Central memory CD8-positive, alpha-beta T cell (primary cell): ENCODE measurements around the gene HMGN3.
A peak's percentile ranks its signal among the peaks of the same experiment; 100 is the strongest.

Experiments
- ATAC-seq: fragments of 150-1000 bp; cut with Tn5 transposase; replicated peaks from 2 replicates; pipeline ENCODE4 v1.10.0; 2022; ENCODE audit warnings: mild to moderate bottlenecking, moderate FRiP score, moderate number of reproducible peaks; ENCODE audit not compliant: poor library complexity, severe bottlenecking; ENCODE audit errors: extremely low read depth
- DNase-seq, 2 donors: peaks; one replicate each; pipeline ENCODE4 v3.0.0; 2021; ENCODE audit warnings: low spot score in 2 of 2
- H3K27ac Mint-ChIP-seq: one replicate; pipeline ENCODE4 v1.8.0; 2022; ENCODE audit warnings: low read depth, mild to moderate bottlenecking, moderate library complexity, mixed read lengths
- H3K27me3 Mint-ChIP-seq: one replicate; pipeline ENCODE4 v1.8.0; 2022; ENCODE audit warnings: mixed read lengths
- H3K36me3 Mint-ChIP-seq: one replicate; pipeline ENCODE4 v1.8.0; 2022; ENCODE audit warnings: mild to moderate bottlenecking, moderate library complexity, mixed read lengths; ENCODE audit not compliant: insufficient read depth
- H3K4me1 Mint-ChIP-seq: one replicate; pipeline ENCODE4 v1.8.0; 2022; ENCODE audit warnings: mixed read lengths
- H3K4me3 Mint-ChIP-seq: one replicate; pipeline ENCODE4 v1.8.0; 2022; ENCODE audit warnings: mild to moderate bottlenecking, moderate library complexity, mixed read lengths
- H3K9me3 Mint-ChIP-seq: one replicate; pipeline ENCODE4 v1.8.0; 2022; ENCODE audit warnings: mixed read lengths

HMGN3 gene

GRCh38 chr6:79250107-79250514, 15.6 kb upstream of the HMGN3 start:
- H3K36me3 Mint-ChIP-seq, result no peaks in the 10 kb centered on the region
- DNase-seq (no peak), ATAC-seq (no peak)
- H3K27ac Mint-ChIP-seq, result no peak overlapping the region
- H3K9me3 Mint-ChIP-seq, result peaks cover 4% of the 10 kb centered on the region
- no peak overlapping the region for H3K4me3 Mint-ChIP-seq
- H3K27me3 Mint-ChIP-seq, result no peaks in the 10 kb centered on the region
- no peaks in the 10 kb centered on the region for H3K4me1 Mint-ChIP-seq

GRCh38 chr6:79249136-79249535, 14.7 kb upstream of the HMGN3 start:
- DNase-seq (no peak), ATAC-seq (no peak)
- H3K27me3 Mint-ChIP-seq, result no peaks in the 10 kb centered on the region
- no peaks in the 10 kb centered on the region for H3K4me1 Mint-ChIP-seq
- no peaks in the 10 kb centered on the region for H3K9me3 Mint-ChIP-seq
- no peak overlapping the region for H3K4me3 Mint-ChIP-seq
- no peak overlapping the region for H3K27ac Mint-ChIP-seq
- H3K36me3 Mint-ChIP-seq, result no peaks in the 10 kb centered on the region

DNA sequence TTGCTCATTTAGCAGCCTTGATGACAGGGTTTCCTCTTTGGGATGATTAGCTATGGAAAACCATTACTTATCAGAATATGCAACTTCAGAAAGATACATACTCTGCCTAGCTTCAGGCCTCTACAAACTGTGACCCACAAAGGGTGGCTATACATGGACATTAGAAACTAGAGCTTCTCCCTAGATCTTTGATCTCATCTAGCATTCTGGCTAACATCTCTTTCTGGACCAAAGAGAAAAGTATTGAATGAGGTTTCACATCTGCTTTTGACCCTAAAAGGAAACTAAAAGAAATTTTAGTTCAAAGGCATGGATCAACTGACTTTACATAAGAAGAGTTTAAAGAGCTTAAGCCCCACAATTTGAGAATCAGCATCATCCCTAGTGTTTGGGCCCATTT, 12.4 kb upstream of the HMGN3 start:
- ATAC-seq (no peak), DNase-seq (no peak)
- Mint-ChIP-seq H3K4me1 (no peaks in the 10 kb centered on the region), H3K36me3 (no peaks in the 10 kb centered on the region), H3K9me3 (no peaks in the 10 kb centered on the region), H3K27ac (no peak overlapping the region), H3K27me3 (no peaks in the 10 kb centered on the region), H3K4me3 (no peak overlapping the region)

- ATAC-seq (no peak), DNase-seq (no peak)
- Mint-ChIP-seq H3K36me3 (no peaks in the 10 kb centered on the region), H3K27ac (no peak overlapping the region), H3K9me3 (no peaks in the 10 kb centered on the region), H3K4me3 (no peak overlapping the region), H3K4me1 (no peaks in the 10 kb centered on the region), H3K27me3 (no peaks in the 10 kb centered on the region)
Observed at GRCh38 chr6:79241228-79241627, 6.7 kb upstream of the HMGN3 start.

GRCh38 chr6:79240509-79240908, 6.0 kb upstream of the HMGN3 start:
- DNase-seq, result no peak
- H3K36me3 Mint-ChIP-seq, result no peaks in the 10 kb centered on the region
- ATAC-seq, result no peak
- H3K9me3 Mint-ChIP-seq, result no peaks in the 10 kb centered on the region
- H3K27ac Mint-ChIP-seq, result no peak overlapping the region
- H3K27me3 Mint-ChIP-seq, result no peaks in the 10 kb centered on the region
- H3K4me3 Mint-ChIP-seq, result no peak overlapping the region
- H3K4me1 Mint-ChIP-seq, result no peaks in the 10 kb centered on the region

- Mint-ChIP-seq H3K27ac (no peak overlapping the region), H3K9me3 (no peaks in the 10 kb centered on the region)
- no peak for ATAC-seq
Observed at GRCh38 chr6:79239536-79240168, 5.2 kb upstream of the HMGN3 start.

GRCh38 chr6:79238919-79239318, 4.4 kb upstream of the HMGN3 start:
- no peak overlapping the region for H3K27ac Mint-ChIP-seq
- ATAC-seq, result no peak
- no peaks in the 10 kb centered on the region for H3K27me3 Mint-ChIP-seq

More at GRCh38 chr6:79239536-79240168, 5.2 kb upstream of the HMGN3 start:
- H3K36me3 Mint-ChIP-seq, result no peaks in the 10 kb centered on the region
- peaks cover 3% of the 10 kb centered on the region for H3K4me1 Mint-ChIP-seq
- DNase-seq, result no peak
- H3K4me3 Mint-ChIP-seq, result no peak overlapping the region
- no peaks in the 10 kb centered on the region for H3K27me3 Mint-ChIP-seq

GRCh38 chr6:79236711-79237110, 2.2 kb upstream of the HMGN3 start:
- no peak for ATAC-seq
- peaks cover 9% of the 10 kb centered on the region for H3K4me1 Mint-ChIP-seq
- no peaks in the 10 kb centered on the region for H3K27me3 Mint-ChIP-seq
- H3K27ac Mint-ChIP-seq, result no peak overlapping the region
- no peak for DNase-seq
- H3K36me3 Mint-ChIP-seq, result no peaks in the 10 kb centered on the region
- no peaks in the 10 kb centered on the region for H3K9me3 Mint-ChIP-seq
- no peak overlapping the region for H3K4me3 Mint-ChIP-seq

More at GRCh38 chr6:79238919-79239318, 4.4 kb upstream of the HMGN3 start:
- no peak for DNase-seq
- Mint-ChIP-seq H3K36me3 (no peaks in the 10 kb centered on the region), H3K4me1 (peaks cover 5% of the 10 kb centered on the region), H3K4me3 (no peak overlapping the region), H3K9me3 (no peaks in the 10 kb centered on the region)

DNA sequence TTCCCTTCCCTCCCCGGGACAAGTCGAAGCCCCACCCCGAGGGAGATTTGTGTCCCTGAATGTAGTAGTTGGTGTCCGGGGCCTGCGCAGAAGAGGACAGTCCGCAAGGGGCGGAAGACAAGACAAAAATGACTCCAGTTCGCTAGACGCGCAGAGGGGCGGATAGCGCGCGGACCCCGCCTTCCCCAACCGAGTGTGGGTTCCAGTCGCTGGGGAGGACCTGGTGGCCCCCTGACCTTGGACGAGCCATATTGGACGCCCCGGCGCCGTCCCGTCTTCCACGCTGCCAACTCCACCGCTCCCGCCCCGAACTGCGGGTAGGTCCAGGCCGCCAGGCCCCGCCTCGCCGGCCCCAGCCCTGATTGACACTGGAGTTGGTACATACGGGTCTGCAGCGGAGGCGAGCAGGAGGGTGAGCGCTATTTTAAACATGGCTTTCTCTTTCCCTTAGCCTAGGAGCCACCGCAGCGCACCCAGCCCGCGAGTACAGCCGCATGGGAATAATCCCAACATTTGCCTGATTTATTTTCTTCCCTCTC, 802 bp downstream of the HMGN3 start:
- H3K4me3 Mint-ChIP-seq, result peak overlapping the region; percentile 92
- H3K36me3 Mint-ChIP-seq, result no peaks in the 10 kb centered on the region
- H3K4me1 Mint-ChIP-seq, result peaks cover 17% of the 10 kb centered on the region
- H3K9me3 Mint-ChIP-seq, result no peaks in the 10 kb centered on the region
- peak overlapping the region; percentile 86 for H3K27ac Mint-ChIP-seq
- ATAC-seq, result peak; percentile 71
- H3K27me3 Mint-ChIP-seq, result no peaks in the 10 kb centered on the region
- DNase-seq, result peak; percentile 45 to 51

GRCh38 chr6:79232696-79233462, 1.6 kb downstream of the HMGN3 start:
- Mint-ChIP-seq H3K27me3 (no peaks in the 10 kb centered on the region), H3K27ac (peak overlapping the region; percentile 86), H3K9me3 (no peaks in the 10 kb centered on the region), H3K36me3 (no peaks in the 10 kb centered on the region), H3K4me1 (peaks cover 17% of the 10 kb centered on the region), H3K4me3 (peak overlapping the region; percentile 92)
- ATAC-seq, result no peak
- no peak for DNase-seq

GRCh38 chr6:79231666-79232065, 2.8 kb downstream of the HMGN3 start:
- Mint-ChIP-seq H3K36me3 (no peaks in the 10 kb centered on the region), H3K4me3 (no peak overlapping the region), H3K27ac (no peak overlapping the region), H3K9me3 (no peaks in the 10 kb centered on the region), H3K4me1 (peaks cover 17% of the 10 kb centered on the region), H3K27me3 (no peaks in the 10 kb centered on the region)
- DNase-seq (no peak), ATAC-seq (no peak)

- peaks cover 17% of the 10 kb centered on the region for H3K4me1 Mint-ChIP-seq
- no peak for DNase-seq
- H3K36me3 Mint-ChIP-seq, result no peaks in the 10 kb centered on the region
- H3K27me3 Mint-ChIP-seq, result no peaks in the 10 kb centered on the region
- no peak for ATAC-seq
- H3K27ac Mint-ChIP-seq, result no peak overlapping the region
- no peak overlapping the region for H3K4me3 Mint-ChIP-seq
- no peaks in the 10 kb centered on the region for H3K9me3 Mint-ChIP-seq
Observed at GRCh38 chr6:79231101-79231500, 3.4 kb downstream of the HMGN3 start.

GRCh38 chr6:79230149-79230548, 4.3 kb downstream of the HMGN3 start:
- Mint-ChIP-seq H3K4me1 (peaks cover 17% of the 10 kb centered on the region), H3K9me3 (no peaks in the 10 kb centered on the region), H3K27ac (no peak overlapping the region), H3K36me3 (no peaks in the 10 kb centered on the region), H3K4me3 (no peak overlapping the region), H3K27me3 (no peaks in the 10 kb centered on the region)
- DNase-seq, result no peak
- ATAC-seq, result no peak
